H7 (cell line): Measurements from ENCODE around the gene TMEM213. TPM values are rescaled to one million over a fixed set of nuclear protein-coding genes. Genes with fewer than 3 reads are reported as not detected.

Experiments
- DNase-seq: peaks from one replicate; pipeline ENCODE4 v3.0.0; 2012
- H3K27me3 ChIP-seq: 2 replicates; pipeline ENCODE4 v1.6.0; 2011; ENCODE audit warnings: mild to moderate bottlenecking, low read length; ENCODE audit not compliant: control insufficient read depth, insufficient read depth
- H3K36me3 ChIP-seq: replicated peaks from 2 replicates; pipeline ENCODE4 v1.5.1; 2011; ENCODE audit warnings: low read length; ENCODE audit not compliant: control insufficient read depth, insufficient read depth
- H3K4me3 ChIP-seq: 2 replicates; pipeline ENCODE4 v1.5.1; 2011; ENCODE audit warnings: low read depth, mild to moderate bottlenecking, control low read depth, low read length, moderate library complexity; ENCODE audit not compliant: insufficient read depth
- total RNA-seq: library from RNA; depleted of rRNA; stranded (reverse); fragments of >200 nt; shearing (Covaris generic); gene quantifications from 2 replicates; pipeline ENCODE4 v1.2.3, GENCODE V29; 2014

Gene TMEM213
- total RNA-seq, 1 experiment from 2014 or later: not detected

DNA sequence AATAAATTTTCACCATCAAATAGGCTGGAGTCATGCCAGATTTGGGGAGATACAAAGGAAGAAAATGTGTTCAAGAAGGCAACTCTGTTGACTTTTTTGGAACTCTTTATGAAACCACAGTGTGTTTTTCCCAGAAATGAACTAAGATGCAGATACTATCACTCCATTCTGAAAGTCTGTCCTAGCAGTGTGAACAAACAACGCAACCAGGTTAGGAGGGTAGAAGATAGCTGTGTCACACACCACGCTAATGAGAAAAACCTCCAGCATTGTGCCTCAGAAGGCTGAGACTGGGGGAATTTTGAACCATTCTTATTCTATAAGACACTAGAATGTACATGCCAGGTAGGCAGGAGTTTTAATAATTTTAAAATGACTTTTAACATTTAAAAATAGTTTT is 16.2 kb downstream of the TMEM213 start:
- H3K27me3 ChIP-seq: no peaks in the 10 kb centered on the region
- no peak overlapping the region for H3K4me3 ChIP-seq
- no peak for DNase-seq
- no peaks in the 10 kb centered on the region for H3K36me3 ChIP-seq

DNA sequence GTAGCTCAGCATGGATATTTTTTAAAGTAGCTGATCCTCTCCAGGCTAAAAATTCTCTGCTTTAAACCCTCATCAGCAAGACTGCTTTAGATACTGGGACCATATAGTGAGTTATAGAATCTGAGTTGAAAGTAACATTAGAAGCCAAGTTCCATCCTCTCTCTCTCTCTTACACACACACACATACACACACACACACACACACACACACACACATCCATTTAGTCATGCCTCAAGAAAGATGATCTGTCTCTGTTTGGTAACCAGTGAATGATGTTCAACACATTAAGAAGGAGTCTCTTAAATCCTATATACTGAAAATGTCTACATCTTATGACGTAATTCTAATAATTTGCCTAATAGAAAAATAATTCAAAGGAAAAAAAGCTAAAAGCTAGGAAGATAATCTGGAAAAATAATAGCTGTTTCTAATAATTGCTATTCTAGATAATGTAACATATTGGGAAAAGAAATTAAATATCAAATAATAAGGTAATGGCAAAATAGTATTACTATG is 17.1 kb downstream of the TMEM213 start:
- Histone ChIP-seq H3K36me3 (no peaks in the 10 kb centered on the region), H3K4me3 (no peak overlapping the region), H3K27me3 (no peaks in the 10 kb centered on the region)
- DNase-seq: no peak

DNA sequence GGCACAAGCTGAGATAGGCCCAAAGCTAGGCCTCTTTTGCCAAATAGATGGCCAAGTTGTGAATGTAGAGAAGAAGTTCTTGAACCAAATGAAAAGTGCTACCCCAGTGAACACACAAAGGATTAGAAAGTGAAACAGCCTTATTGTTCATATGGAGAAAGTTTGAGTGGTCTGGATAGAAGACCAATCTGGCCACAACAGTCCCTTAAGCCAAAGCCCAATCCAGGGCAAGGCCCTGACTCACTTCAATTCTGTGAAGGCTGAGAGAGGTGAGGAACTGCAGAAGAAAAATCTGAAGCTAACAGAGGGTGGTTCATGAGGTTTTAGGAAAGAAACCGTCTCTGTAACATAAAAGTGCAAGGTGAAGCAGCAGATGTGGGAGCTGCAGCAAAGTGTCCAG is 18.9 kb downstream of the TMEM213 start:
- Histone ChIP-seq H3K27me3 (no peaks in the 10 kb centered on the region), H3K4me3 (no peak overlapping the region), H3K36me3 (no peaks in the 10 kb centered on the region)
- no peak for DNase-seq

DNA sequence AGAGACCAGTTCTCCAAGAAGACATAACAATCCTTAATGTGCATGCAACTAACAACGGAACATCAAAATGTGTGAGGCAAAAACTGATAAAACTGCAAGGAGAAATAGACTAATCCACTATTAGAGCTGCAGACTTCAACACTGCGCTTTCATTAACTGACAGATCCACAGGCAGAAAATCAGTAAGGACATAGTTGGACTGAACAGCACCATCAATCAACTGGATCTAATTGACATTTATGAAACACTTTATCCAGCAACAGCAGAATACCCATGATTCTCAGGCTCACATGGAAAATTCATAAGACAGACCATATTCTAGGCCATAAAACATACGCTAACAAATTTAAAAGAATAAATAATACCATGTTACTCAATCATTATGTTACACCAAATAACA is 21.8 kb downstream of the TMEM213 start:
- H3K36me3 ChIP-seq: no peaks in the 10 kb centered on the region
- H3K4me3 ChIP-seq: no peak overlapping the region
- H3K27me3 ChIP-seq: no peaks in the 10 kb centered on the region
- DNase-seq: no peak

DNA sequence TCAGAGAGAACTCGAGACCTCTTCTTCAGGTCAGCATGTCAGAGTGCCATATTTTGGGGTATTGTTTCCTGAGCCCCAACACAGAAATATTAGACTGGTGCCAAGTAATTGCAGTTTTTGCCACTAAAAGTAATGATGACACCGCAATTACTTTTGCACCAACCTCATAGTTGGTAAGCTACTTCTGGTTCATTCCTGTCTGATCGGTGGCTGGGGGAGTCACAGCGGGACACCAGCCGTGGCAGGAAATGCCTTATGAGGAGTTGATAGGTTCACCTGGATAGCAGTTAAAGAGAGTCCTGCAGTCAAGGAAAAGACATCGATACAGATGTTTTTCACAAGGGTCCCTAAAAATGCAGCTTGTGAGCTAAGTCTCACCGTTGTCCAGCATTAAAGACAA is 24.1 kb downstream of the TMEM213 start:
- Histone ChIP-seq H3K27me3 (no peaks in the 10 kb centered on the region), H3K36me3 (no peaks in the 10 kb centered on the region), H3K4me3 (no peak overlapping the region)
- DNase-seq: peak; percentile 33

DNA sequence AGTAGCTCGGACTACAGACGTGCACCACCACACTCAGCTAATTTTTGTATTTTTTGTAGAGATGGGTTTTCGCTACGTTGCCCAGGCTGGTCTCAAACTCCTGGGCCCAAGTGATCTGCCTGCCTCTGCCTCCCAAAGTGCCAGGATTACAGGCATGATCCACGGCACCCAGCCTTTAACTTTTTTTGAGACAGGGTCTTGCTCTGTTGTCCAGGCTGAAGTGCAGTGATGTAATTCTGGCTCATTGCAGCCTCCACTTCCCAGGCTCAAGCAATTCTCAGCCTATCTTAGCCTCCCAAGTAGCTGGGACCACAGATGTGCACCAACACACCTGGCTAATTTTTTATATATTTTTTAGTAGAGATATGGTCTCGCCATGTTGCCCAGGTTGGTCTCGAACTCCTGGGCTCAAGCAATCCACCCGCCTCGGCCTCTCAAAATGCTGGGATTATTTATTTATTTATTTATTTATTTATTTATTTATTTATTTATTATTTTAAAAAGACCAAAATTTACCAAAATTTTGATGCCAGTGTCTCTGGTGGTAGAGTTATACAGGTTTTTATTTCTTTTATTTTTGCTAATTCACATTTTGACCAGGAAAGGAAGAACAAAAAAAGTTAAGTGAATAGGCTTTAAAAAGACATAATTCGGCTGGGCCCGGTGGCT is 25.2 kb downstream of the TMEM213 start:
- Histone ChIP-seq H3K4me3 (no peak overlapping the region), H3K27me3 (no peaks in the 10 kb centered on the region), H3K36me3 (no peaks in the 10 kb centered on the region)
- no peak for DNase-seq

DNA sequence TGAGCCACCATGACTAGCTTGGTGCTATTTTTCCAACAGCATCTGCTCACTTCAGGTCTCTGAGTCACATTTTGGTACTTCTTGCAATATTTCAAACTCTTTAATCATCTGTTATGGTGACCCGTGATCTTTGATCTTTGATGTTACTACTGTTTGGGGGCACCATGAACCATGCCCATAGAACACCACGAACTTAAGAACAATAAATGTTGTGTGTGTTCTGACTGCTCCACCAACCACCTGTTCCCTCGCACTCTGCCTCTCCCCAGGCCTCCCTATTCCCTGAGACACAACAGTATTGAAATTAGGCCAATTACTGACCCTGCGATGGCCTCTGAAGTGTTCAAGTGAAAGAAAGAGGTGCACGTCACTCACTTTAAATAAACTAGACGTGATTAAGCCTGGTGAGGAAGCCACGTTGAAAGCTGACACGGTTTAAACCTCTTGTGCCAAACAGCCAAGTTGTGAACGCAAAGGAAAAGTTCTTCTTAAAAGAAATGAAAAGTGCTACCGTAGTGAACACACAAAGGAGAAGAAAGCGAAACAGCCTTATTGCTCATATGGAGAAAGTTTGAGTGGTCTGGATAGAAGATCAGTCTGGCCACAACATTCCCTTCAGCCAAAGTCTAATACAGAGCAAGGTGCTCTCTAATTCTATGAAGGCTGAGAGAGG is 27.4 kb downstream of the TMEM213 start:
- Histone ChIP-seq H3K4me3 (no peak overlapping the region), H3K36me3 (no peaks in the 10 kb centered on the region), H3K27me3 (no peaks in the 10 kb centered on the region)
- no peak for DNase-seq

DNA sequence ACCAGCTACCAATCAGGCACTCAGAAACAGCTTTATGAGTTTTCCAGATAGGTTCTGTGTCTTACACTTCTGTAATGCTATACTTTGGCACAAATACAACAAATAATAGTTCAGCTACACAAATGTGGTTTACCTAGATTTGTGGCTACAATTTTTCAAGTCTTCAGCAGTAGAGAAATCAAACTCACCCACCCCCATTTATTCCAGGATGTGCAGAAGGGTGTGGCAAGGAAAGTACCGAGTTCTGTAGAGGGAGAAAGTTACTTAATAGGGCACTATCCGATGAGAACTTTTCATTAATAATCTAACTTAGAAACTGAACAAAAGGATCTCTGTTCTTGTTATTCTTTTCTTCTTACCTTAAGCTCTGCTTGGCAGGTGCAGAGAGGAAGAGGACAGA is 30.5 kb downstream of the TMEM213 start:
- Histone ChIP-seq H3K27me3 (no peaks in the 10 kb centered on the region), H3K36me3 (no peaks in the 10 kb centered on the region), H3K4me3 (no peak overlapping the region)
- DNase-seq: no peak

DNA sequence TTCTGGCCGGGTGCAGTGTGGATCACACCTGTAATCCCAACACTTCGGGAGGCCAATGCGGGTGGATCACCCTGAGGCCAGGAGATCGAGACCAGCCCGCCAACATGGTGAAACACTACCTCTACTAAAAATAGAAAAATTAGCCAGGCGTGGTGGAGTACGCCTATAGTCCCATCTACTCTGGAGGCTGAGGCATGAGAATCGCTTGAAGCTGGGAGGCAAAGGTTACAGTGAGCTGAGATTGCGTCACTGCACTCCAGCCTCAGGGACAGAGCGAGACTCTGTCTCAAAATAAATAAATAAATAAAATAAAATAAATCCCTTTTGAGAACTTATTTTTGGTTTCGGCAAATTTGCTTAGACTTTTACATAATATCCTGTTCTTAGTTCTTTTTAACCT is 31.5 kb downstream of the TMEM213 start:
- no peak overlapping the region for H3K4me3 ChIP-seq
- no peaks in the 10 kb centered on the region for H3K27me3 ChIP-seq
- DNase-seq: no peak
- no peaks in the 10 kb centered on the region for H3K36me3 ChIP-seq

DNA sequence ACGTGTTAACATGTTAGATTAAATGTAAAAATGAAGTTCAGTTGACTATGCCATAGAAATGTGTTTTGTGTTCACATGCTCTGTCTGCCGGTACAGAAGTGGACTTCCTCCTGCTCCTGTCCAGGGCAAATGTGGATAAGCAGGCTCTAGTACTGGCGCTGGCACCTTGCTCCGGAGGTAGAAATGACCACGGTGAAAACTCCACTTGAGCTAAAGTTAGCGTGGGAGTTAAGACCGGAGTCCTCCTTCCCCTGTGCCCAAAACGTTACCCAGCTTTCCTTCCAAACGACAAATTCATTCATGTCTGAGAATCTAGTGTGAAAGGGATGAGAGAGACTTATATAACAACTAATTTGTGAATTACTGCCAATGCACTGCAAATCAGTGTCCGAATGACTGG is 35.2 kb downstream of the TMEM213 start:
- DNase-seq: no peak
- H3K36me3 ChIP-seq: peaks cover 4% of the 10 kb centered on the region; the same call in 1 of the 2 replicates
- no peaks in the 10 kb centered on the region for H3K27me3 ChIP-seq
- no peak overlapping the region for H3K4me3 ChIP-seq

DNA sequence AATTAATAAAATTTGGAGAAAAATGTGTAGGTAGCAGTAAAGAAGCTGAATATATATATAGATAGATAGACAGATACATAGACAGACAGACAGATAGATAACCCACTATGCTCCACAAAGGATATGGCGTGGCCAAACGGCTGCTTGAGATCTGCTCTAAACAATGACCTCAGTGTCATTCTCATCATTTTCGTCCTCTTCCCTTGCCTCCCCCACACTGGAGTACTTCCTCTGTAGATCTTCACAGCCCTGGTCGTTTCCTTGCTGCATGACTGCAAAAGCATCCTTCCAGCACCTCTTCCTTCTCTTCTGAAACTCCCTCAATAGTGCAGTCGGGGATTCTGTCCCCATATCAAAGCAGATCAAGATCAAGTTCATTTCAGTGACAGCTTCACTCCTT is 35.8 kb downstream of the TMEM213 start:
- no peak overlapping the region for H3K4me3 ChIP-seq

DNA sequence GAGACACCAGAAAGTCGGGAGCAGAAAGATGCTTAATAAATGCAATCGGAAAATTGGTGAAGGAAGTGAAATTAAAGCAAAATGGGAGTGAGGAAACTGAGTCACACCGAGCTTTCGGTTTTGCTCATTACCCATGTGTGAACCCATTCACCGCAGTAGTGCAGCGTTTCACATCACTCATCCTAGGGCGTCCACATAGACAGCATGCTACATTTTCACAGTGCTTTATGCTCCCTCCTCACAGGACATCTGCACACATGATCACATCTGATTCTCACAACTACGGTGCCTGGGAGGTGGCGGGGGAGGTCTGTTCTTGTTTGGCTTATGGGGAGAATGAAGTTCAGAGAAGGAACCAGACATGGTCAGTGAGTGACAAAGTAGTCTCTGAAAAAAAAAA is 36.8 kb downstream of the TMEM213 start:
- Histone ChIP-seq H3K4me3 (no peak overlapping the region), H3K27me3 (no peaks in the 10 kb centered on the region), H3K36me3 (peaks cover 4% of the 10 kb centered on the region; the same call in 1 of the 2 replicates)
- no peak for DNase-seq

More for the DNA sequence above, 35.8 kb downstream of the TMEM213 start:
- peaks cover 4% of the 10 kb centered on the region; the same call in 1 of the 2 replicates for H3K36me3 ChIP-seq
- no peaks in the 10 kb centered on the region for H3K27me3 ChIP-seq
- DNase-seq: no peak

DNA sequence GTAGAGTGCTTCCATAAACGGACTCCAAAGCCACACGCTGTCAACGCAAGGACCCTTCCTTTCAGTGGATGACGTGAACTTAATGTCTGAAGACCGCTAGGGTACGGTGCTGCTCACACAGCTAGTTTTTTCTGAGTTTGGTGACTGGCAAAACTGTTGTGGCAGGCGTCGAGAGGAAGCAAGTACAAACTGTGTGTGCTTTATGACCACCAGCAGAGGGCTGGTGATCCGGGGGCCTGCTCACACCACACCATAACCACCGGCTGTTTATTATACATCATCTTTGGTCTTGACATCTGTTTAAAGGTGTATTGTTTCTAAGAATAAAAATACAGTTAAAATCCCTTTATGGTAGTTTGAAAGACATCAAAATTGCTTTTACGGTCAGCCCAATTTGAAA is 37.3 kb downstream of the TMEM213 start:
- Histone ChIP-seq H3K4me3 (no peak overlapping the region), H3K27me3 (no peaks in the 10 kb centered on the region), H3K36me3 (peaks cover 4% of the 10 kb centered on the region; the same call in 1 of the 2 replicates)
- no peak for DNase-seq

DNA sequence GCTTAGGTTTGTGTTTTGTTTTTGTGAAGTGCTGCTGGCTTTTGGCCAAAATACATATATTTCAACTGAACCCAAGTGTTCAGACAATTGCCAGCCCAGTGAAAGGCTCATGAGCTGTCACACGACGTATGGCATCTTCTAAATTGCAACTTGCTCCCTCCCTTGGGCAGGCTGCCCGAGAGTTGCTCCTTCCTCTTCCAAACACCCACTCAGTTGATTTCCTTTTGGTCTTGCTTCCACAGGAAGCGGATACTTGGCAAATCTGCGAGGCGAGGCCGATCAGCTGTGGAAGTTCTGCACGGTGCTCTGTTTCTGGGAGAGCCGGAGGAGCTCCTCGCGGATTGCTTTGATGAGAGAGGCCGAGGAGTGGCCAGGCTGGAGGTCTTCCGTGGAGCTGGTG is 39.8 kb downstream of the TMEM213 start:
- H3K27me3 ChIP-seq: no peaks in the 10 kb centered on the region
- no peak for DNase-seq

DNA sequence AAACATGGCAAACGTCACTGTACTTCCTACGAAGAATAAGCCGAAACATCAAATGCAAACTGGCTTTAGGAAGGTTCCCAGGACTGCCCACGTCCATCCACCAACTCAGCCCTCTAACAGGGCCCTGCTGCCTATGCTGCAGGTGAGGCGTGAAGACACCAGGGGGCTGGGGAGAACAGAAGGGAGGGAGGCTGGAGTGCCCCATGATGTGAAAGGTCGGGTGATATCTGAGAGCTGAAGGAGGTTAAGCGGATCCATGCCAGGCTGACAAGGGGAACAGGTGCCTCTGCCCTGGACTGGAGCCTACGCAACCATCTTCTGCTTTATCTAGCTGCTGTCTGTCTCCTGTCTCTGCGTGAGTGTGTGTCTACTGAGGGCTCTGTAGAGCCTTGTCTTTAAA is 40.4 kb downstream of the TMEM213 start:
- H3K4me3 ChIP-seq: no peak overlapping the region
- H3K36me3 ChIP-seq: peaks cover 4% of the 10 kb centered on the region; the same call in 1 of the 2 replicates
- no peaks in the 10 kb centered on the region for H3K27me3 ChIP-seq
- peak; percentile 53 for DNase-seq

More for the DNA sequence above, 39.8 kb downstream of the TMEM213 start:
- peaks cover 4% of the 10 kb centered on the region; the same call in 1 of the 2 replicates for H3K36me3 ChIP-seq
- H3K4me3 ChIP-seq: no peak overlapping the region
